Right renal cortex interstitium (tissue), 3 donors: ENCODE results near the gene DISC1. TPM values are rescaled to one million over a fixed set of nuclear protein-coding genes. Genes with fewer than 3 reads are reported as not detected.

Experiments
- DNase-seq, 3 donors: peaks; one replicate each; pipeline ENCODE4 v3.0.0-alpha.2; 2013; ENCODE audit warnings: low read depth in 3 of 3, low spot score in 2 of 3
- polyA plus RNA-seq, 3 donors: library from polyadenylated mRNA; unstranded; fragments of 120-200 nt; gene quantifications; one replicate each; pipeline ENCODE4 v1.2.1, GENCODE V29; 2013; ENCODE audit not compliant: insufficient read length in 3 of 3

Gene DISC1
- polyA plus RNA-seq, 3 donors, result 6.0 to 7.1 (median 6.1) TPM

- DNase-seq, result no peak
These were observed 215.9 kb downstream of the DISC1 start for GRCh38 chr1:231842441-231842840.

DNA sequence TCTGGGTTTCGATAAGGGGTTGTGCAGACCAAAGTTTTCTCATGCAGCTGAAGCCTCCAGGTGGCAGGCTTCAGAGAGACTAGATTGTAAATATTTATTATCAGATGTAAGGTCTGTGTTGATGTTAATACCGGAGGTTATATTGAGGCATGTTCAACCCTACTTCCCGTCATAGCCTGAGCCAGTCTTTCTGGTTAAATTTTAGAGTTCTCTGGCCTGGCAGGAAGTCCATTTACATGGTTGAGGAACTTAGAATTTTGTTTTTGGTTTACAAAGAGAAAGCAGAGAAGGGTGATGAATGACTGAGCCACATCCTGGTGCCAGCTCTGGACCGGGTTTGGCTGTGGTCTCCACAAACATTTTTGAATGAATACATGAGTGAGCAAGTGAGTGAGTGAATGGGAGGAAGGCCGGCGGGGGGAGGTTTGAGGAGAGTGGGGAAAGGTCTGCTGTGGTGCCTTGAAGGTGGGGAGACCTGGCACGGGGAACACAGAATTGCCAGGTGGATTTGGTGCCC, 218.5 kb downstream of the DISC1 start:
- no peak for DNase-seq

GRCh38 chr1:231847612-231848397, 221.2 kb downstream of the DISC1 start:
- DNase-seq, result no peak

DNA sequence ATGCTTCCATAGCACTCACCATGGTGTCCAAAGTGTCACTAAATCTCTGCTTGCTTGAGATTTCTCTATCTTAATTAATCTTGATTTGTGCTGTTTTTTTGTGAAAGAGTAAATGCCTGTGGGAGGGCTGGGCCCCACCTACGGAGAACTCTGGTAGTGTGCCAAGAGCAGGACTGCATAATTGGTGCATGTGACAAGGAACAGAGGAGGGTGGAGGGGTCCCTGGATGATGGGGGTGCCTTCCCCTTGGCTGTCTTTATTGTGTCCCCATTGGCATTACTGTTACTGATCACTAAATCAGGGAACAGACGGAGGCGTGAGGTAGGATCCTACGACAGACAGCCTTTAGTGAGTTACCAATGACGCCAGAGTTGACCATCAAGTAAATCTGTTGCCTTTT, 223.4 kb downstream of the DISC1 start:
- no peak for DNase-seq

DNA sequence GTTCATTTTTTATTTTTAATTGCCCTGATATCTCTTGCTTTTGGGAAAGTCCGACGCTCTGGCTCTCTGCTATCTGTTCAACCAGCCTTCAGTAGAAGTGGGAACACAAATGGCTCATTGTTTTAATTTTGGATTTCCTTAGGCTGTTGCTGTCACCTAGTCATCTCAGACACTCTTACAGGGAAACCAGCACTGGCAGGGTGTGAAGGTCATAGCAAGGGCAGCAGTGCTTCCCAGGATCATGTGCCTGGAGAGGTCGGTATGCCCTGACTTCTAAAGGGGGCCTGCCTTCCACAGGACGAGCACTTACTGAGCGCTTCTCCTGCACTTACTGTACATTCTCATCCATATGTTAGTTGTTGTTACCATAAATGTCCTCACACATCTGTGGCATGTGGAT, 224.2 kb downstream of the DISC1 start:
- DNase-seq, result no peak

- DNase-seq, result no peak
These were observed 227.1 kb downstream of the DISC1 start for GRCh38 chr1:231853588-231854207.

GRCh38 chr1:231855361-231855760, 228.8 kb downstream of the DISC1 start:
- no peak for DNase-seq

GRCh38 chr1:231855926-231856325, 229.3 kb downstream of the DISC1 start:
- no peak for DNase-seq

DNA sequence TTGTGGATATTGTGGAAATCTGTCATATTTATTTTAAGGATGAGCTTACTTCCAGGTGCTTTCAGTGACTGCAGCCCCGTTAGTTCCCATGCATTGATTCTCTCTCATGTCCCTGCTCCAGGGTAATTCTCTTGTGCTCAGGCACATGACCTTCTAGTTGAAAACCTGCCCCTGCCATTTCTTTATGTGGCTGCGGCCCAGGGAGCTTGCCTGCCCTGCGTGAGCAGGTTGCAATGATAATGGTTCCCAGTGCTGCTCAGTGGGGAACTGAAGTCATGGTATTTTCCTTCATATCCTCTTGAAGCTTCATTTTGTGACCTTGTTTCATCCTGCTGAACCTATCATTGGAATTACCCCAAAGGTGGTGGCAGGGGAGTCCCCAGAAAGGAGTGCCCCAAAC, 229.8 kb downstream of the DISC1 start:
- no peak for DNase-seq

DNA sequence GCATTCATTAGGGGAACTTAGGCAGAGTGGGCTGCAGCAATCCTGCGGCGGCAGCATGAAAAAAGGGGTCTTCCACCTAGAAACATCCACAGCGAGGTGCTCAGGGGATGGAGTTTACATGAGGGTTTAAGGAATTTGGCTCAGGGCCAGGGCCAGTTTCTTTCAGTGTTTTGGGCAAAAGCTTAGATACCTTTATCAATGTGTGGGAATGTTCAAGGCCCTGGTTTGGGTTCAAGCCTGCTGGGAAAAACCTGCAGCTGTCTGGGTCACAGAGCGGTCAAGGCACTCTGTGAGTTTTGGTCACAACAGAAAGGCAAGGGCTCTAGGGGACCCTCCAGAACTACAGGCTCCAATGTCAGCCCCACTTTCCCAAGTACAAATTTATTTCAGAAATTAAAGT, 230.3 kb downstream of the DISC1 start:
- DNase-seq, result no peak

DNA sequence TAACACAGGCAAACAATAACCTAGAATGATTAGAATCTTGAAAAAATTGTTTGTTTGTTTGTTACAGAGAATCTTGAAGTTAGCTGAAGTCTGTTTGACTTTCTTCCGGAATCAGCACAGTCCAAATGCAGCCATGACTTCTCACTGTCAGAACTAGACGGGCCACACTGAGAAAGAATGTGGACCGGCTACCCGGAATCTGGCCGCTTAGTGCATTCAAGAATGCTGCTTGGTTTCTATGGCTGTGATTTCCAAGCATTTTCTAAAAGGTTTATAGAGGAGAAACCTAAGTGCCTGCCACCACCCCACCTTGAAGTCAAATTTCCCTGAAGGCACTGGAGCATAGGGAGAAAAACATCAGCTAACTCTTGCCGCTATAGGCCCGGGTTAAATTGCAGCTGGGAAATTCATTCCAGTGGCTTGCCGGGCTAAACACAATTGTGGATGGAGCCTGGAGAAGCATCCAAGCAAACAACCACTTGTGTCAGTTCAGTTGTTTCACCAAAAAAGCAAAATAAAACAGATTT, 231.1 kb downstream of the DISC1 start:
- DNase-seq, result no peak

GRCh38 chr1:231860221-231861088, 233.9 kb downstream of the DISC1 start:
- DNase-seq, result no peak

- no peak for DNase-seq
These were observed 235.2 kb downstream of the DISC1 start for GRCh38 chr1:231861541-231862481.

GRCh38 chr1:231862611-231863010, 236.0 kb downstream of the DISC1 start:
- DNase-seq, result no peak

DNA sequence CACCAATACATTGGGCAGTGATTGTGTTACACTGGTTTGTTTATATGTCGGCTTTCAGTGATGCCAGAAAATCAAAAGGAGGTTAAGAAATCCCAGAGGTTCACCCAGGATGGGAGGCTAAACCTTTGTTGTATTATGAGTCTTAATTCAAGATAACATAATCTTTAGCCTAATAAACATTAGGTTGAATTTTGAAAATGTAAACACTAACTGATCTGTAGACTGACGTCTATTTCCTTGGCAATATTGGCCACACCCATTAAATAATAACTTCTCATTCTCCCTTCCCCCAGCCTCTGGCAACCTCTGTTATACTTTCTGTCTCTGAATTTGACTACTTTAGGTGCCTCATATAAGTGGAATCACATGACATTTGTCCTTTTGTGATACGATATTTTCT, 238.7 kb downstream of the DISC1 start:
- DNase-seq, result no peak

DNA sequence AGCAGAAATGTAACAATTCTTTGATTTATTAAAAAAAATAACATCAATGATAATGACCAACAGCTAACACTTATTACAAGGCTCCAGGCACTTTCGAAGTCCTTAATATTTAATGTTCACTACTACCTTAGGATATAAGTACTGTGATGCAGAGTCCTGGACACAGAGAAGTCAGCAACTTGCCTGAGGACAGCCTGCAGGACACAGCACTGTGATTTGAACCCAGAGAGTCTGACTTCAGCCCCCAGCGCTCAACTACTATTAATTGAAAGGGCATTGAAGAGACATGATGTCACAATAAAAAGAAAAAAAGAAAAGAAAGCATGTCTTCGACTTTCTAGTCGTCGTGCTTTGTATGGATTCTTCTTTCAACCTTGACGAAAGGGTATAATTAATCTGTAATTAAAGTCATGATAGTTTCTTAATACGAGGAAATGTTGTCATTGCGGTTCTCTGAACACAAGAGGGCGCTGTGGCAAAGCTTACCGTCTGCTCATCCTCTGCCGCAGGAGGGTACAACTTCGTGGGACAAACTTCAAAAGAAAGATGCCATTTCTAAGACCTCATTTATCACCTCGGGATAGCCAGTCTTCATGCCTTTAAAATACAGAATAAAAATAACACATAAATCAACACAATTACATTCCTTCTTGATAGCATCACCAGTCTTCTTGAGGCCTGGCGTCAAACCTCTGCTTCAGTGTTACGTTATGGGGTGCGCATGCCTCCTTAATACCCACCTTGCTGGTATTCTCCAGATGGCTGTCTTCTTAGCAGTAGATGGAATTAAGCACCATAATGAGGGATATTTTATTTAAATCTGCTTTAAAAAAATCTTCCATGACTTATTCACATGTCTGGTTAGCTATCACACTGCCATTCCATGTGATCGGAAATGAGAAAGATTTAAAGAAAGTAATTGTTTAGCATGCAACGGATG, 240.1 kb downstream of the DISC1 start:
- peak; percentile 50 to 61 (median 60) for DNase-seq

- no peak for DNase-seq
These were observed 241.0 kb downstream of the DISC1 start for GRCh38 chr1:231867607-231868006.

DNA sequence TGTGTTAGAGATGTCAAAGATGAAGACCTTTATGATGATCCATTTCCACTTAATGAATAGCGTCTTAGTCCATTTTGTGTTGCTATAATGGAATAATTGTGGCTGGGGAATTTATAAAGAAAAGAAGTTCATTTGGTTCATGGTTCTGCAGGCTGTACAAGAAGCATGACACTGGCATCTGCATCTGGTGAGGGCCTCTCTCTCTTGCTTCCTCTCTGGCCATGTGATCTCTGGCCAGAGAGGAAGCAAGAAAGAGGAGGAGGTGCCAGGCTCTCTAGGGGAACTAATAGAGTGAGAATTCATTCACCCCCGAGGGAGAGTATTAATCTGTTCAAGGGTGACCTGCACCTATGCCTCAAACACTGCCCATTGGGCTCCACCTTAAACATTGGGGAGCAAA, 242.8 kb downstream of the DISC1 start:
- no peak for DNase-seq

DNA sequence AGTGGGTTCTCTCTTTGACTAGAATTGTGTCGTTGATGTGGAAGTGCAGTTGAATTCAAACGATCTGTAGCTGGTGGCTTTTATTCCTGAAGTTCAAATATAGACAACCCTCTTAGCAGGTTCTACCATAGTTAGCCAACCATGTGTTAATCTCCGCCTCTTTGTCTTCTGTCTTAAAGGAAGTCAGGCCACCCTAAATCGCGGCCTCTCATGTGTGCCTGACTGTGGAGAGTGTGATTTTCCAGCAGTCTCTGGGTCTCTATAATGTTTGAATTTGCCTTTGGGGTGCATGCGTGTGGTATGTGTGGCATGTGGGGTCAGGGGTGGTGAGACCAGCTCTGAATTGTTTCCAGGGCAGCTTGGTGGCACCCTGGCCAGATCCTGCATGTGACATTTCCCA, 244.9 kb downstream of the DISC1 start:
- no peak for DNase-seq
